ENCODE data around the gene KLKB1.
"Not testable (repeated sequence)": the region's sequence is repeated elsewhere in the genome, so short reads cannot be mapped to it uniquely, and the experiment has no call there.

The KLKB1 gene

DNA sequence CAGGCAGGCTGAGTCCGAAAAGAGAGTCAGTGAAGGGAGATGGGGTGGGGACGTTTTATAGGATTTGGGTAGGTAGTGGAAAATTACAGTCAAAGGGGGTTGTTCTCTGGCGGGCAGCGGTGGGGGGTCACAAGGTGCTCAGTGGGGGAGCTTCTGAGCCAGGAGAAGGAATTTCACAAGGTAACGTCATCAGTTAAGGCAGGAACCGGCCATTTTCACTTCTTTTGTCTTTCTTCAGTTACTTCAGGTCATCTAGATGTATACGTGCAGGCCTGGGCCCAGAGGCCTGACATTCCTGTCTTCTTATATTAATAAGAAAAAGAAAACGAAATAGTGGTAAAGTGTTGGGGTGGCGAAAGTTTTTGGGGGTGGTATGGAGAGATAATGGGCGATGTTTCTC lies 14.7 kb downstream of the KLKB1 start:
- not testable (repeated sequence) for ATAC-seq

DNA sequence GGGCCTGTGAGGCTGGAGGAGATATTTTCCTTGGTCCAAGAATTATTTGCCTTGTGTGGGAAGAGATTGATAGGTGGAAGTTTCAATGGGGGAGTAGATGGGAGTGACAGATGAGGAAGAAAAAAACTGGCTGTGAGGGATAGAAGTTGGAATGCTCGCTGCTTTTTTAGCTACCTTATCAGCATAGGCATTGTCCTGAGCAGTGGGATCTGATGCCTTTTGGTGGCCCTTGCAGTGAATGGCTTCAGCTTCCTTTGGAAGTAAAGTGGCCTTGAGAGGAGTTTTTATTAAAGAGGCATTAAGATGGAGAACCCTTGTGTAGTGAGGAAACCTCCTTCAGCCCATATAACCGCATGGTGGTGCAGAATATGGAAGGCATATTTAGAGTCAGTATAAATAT lies 16.0 kb downstream of the KLKB1 start:
- TF ChIP-seq TOX (CRISPR knock-in tag; IDR thresholded peaks at IDR 0.05; ENCODE audit: borderline replicate concordance) (no peak), ZNF70 (CRISPR knock-in tag; IDR thresholded peaks at IDR 0.05) (no peak), BACH2 (CRISPR knock-in tag; IDR thresholded peaks at IDR 0.05; ENCODE audit: borderline replicate concordance) (no peak), ZNF565 (CRISPR knock-in tag; conservative IDR thresholded peaks at IDR 0.05; ENCODE audit: low read depth) (no peak)

GRCh38 chr4:186244835-186245234 lies 17.5 kb downstream of the KLKB1 start:
- no peak for TF ChIP-seq ZC3H10 (CRISPR knock-in tag; IDR thresholded peaks at IDR 0.05)
- TF ChIP-seq ISL1 (CRISPR knock-in tag; IDR thresholded peaks at IDR 0.05), result no peak
- no peak for TF ChIP-seq ARNTL (CRISPR knock-in tag; IDR thresholded peaks at IDR 0.05; ENCODE audit: borderline replicate concordance, low read depth)
- TF ChIP-seq CREB5 (CRISPR knock-in tag; IDR thresholded peaks at IDR 0.05; ENCODE audit: low read depth), result no peak
- TF ChIP-seq POU6F1 (CRISPR knock-in tag; IDR thresholded peaks at IDR 0.05; ENCODE audit: borderline replicate concordance, low read depth), result no peak
- no peak for TF ChIP-seq ESRRG (CRISPR knock-in tag; IDR thresholded peaks at IDR 0.05)
- no peak for ATAC-seq

More for the DNA sequence above, 16.0 kb downstream of the KLKB1 start:
- no peak for ATAC-seq

DNA sequence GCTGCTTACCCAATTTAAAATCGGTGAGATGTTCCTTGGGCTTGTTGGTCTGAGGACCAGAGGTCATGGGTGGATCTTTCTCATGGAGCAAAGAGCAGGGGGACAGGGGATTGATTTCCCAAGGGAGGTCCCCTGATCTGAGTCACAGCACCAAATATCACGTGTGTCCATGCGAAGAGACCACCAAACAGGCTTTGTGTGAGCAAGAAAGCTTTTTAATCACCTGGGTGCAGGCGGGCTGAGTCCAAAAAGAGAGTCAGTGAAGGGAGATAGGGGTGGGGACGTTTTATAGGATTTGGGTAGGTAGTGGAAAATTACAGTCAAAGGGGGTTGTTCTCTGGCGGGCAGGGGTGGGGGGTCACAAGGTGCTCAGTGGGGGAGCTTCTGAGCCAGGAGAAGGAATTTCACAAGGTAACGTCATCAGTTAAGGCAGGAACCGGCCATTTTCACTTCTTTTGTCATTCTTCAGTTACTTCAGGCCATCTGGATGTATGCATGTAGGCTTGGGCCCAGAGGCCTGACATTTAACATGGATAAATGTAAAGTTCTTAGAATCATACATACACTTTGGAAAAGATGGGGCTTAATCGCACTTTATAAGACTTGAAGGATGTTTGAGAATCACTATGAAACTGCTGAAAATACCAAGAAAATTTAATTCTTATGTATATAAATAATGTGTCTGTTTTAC lies 19.9 kb downstream of the KLKB1 start:
- ATAC-seq, result not testable (repeated sequence)

DNA sequence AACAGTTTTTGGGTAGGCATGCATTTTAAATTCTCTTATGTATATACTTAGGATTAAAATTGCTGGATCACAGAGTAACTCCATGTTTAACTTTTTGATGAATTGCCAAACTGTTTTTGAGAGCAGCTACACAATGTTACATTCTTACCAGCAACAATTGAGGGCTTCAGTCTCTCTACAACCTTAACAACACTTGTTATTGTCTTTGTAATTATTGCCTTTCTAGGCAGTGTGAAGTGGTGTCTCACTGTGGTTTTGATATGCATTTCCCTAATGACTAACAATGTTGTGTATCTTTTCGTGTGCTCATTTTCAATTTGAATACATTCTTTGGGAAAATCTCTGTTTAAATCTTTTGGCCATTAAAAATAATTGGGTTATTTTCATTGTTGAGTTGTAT lies 21.3 kb downstream of the KLKB1 start:
- no peak for ATAC-seq
- TF ChIP-seq, protein P1, sequence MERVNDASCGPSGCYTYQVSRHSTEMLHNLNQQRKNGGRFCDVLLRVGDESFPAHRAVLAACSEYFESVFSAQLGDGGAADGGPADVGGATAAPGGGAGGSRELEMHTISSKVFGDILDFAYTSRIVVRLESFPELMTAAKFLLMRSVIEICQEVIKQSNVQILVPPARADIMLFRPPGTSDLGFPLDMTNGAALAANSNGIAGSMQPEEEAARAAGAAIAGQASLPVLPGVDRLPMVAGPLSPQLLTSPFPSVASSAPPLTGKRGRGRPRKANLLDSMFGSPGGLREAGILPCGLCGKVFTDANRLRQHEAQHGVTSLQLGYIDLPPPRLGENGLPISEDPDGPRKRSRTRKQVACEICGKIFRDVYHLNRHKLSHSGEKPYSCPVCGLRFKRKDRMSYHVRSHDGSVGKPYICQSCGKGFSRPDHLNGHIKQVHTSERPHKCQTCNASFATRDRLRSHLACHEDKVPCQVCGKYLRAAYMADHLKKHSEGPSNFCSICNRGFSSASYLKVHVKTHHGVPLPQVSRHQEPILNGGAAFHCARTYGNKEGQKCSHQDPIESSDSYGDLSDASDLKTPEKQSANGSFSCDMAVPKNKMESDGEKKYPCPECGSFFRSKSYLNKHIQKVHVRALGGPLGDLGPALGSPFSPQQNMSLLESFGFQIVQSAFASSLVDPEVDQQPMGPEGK (CRISPR knock-in tag; IDR thresholded peaks at IDR 0.05; ENCODE audit: borderline replicate concordance), result no peak
- no peak for TF ChIP-seq TCF4 (CRISPR knock-in tag; IDR thresholded peaks at IDR 0.05; ENCODE audit: borderline replicate concordance)
- no peak for TF ChIP-seq ZC3H10 (CRISPR knock-in tag; IDR thresholded peaks at IDR 0.05)
- no peak for TF ChIP-seq POU6F1 (CRISPR knock-in tag; IDR thresholded peaks at IDR 0.05; ENCODE audit: borderline replicate concordance, low read depth)
- no peak for TF ChIP-seq SNAI2 (CRISPR knock-in tag; IDR thresholded peaks at IDR 0.05)
- no peak for TF ChIP-seq CREB5 (CRISPR knock-in tag; IDR thresholded peaks at IDR 0.05; ENCODE audit: low read depth)
- no peak for TF ChIP-seq ZFP3 (CRISPR knock-in tag; IDR thresholded peaks at IDR 0.05)
- no peak for TF ChIP-seq ESRRG (CRISPR knock-in tag; IDR thresholded peaks at IDR 0.05)
- no peak for TF ChIP-seq ISL1 (CRISPR knock-in tag; IDR thresholded peaks at IDR 0.05)
- no peak for TF ChIP-seq ZNF8 (CRISPR knock-in tag; IDR thresholded peaks at IDR 0.05)
- TF ChIP-seq GLIS3 (CRISPR knock-in tag; IDR thresholded peaks at IDR 0.05), result no peak
- TF ChIP-seq BACH2 (CRISPR knock-in tag; IDR thresholded peaks at IDR 0.05; ENCODE audit: borderline replicate concordance), result no peak
- no peak for TF ChIP-seq ZFP30 (CRISPR knock-in tag; IDR thresholded peaks at IDR 0.05)
- TF ChIP-seq, protein P2, sequence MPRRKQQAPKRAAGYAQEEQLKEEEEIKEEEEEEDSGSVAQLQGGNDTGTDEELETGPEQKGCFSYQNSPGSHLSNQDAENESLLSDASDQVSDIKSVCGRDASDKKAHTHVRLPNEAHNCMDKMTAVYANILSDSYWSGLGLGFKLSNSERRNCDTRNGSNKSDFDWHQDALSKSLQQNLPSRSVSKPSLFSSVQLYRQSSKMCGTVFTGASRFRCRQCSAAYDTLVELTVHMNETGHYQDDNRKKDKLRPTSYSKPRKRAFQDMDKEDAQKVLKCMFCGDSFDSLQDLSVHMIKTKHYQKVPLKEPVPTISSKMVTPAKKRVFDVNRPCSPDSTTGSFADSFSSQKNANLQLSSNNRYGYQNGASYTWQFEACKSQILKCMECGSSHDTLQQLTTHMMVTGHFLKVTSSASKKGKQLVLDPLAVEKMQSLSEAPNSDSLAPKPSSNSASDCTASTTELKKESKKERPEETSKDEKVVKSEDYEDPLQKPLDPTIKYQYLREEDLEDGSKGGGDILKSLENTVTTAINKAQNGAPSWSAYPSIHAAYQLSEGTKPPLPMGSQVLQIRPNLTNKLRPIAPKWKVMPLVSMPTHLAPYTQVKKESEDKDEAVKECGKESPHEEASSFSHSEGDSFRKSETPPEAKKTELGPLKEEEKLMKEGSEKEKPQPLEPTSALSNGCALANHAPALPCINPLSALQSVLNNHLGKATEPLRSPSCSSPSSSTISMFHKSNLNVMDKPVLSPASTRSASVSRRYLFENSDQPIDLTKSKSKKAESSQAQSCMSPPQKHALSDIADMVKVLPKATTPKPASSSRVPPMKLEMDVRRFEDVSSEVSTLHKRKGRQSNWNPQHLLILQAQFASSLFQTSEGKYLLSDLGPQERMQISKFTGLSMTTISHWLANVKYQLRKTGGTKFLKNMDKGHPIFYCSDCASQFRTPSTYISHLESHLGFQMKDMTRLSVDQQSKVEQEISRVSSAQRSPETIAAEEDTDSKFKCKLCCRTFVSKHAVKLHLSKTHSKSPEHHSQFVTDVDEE (CRISPR knock-in tag; IDR thresholded peaks at IDR 0.05), result no peak
- TF ChIP-seq ARNTL (CRISPR knock-in tag; IDR thresholded peaks at IDR 0.05; ENCODE audit: borderline replicate concordance, low read depth), result no peak
- TF ChIP-seq OSR1 (CRISPR knock-in tag; IDR thresholded peaks at IDR 0.05), result no peak
- TF ChIP-seq ZNF70 (CRISPR knock-in tag; IDR thresholded peaks at IDR 0.05), result no peak
- no peak for TF ChIP-seq CSRNP3 (CRISPR knock-in tag; IDR thresholded peaks at IDR 0.05)
- no peak for TF ChIP-seq CSDC2 (CRISPR knock-in tag; IDR thresholded peaks at IDR 0.05)
- TF ChIP-seq PPARA (CRISPR knock-in tag; IDR thresholded peaks at IDR 0.05; ENCODE audit: borderline replicate concordance), result no peak
